Sigmoid colon (tissue), 4 donors: Measurements from ENCODE around the gene PAK6.

Experiments used
- EP300 ChIP-seq, 4 donors: sonication (generic); formaldehyde crosslinking; IDR thresholded peaks; one replicate each; pipeline ENCODE4 v1.6.1; 2017; ENCODE audit warnings: antibody characterized with exemption in 4 of 4
- POLR2A ChIP-seq, 2 donors: fragments of 450-650 bp; IDR thresholded peaks; one replicate each; pipeline ENCODE4 v1.6.1; 2016; ENCODE audit warnings: antibody characterized with exemption in 2 of 2, mild to moderate bottlenecking in 2 of 2, moderate library complexity in 2 of 2
- POLR2AphosphoS5 ChIP-seq, 4 donors: sonication (generic); formaldehyde crosslinking; IDR thresholded peaks; one replicate each; pipeline ENCODE4 v1.6.1; 2017; ENCODE audit warnings: antibody characterized with exemption in 4 of 4
- TF ChIP-seq, protein P1 (sequence below), 4 experiments: fragments of 450-650 bp in 3 of 4; fragments of 200-600 bp in 1 of 4; IDR thresholded peaks; one replicate each; pipeline ENCODE4 v1.5.1; 2016 to 2019; ENCODE audit warnings: antibody characterized with exemption in 4 of 4, mild to moderate bottlenecking in 3 of 4, moderate library complexity in 2 of 4

- TF ChIP-seq POLR2A (IDR thresholded peaks at IDR 0.05) (no peak), POLR2AphosphoS5 (IDR thresholded peaks at IDR 0.05) (no peak), EP300 (IDR thresholded peaks at IDR 0.05) (no peak)
- TF ChIP-seq, protein P1, sequence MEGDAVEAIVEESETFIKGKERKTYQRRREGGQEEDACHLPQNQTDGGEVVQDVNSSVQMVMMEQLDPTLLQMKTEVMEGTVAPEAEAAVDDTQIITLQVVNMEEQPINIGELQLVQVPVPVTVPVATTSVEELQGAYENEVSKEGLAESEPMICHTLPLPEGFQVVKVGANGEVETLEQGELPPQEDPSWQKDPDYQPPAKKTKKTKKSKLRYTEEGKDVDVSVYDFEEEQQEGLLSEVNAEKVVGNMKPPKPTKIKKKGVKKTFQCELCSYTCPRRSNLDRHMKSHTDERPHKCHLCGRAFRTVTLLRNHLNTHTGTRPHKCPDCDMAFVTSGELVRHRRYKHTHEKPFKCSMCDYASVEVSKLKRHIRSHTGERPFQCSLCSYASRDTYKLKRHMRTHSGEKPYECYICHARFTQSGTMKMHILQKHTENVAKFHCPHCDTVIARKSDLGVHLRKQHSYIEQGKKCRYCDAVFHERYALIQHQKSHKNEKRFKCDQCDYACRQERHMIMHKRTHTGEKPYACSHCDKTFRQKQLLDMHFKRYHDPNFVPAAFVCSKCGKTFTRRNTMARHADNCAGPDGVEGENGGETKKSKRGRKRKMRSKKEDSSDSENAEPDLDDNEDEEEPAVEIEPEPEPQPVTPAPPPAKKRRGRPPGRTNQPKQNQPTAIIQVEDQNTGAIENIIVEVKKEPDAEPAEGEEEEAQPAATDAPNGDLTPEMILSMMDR (IDR thresholded peaks at IDR 0.05): no peak
These were observed 40.3 kb upstream of the PAK6 start for GRCh38 chr15:40198355-40199085.
